Ishikawa (cell line): ENCODE results near the gene GPR39.

Experiments used
- CEBPB ChIP-seq: IDR thresholded peaks from 2 replicates; pipeline ENCODE4 v1.6.1; 2012
- CREB1 ChIP-seq: IDR thresholded peaks from 2 replicates; pipeline ENCODE4 v1.6.1; 2012; ENCODE audit warnings: low read depth
- EGR1 ChIP-seq: IDR thresholded peaks from 2 replicates; pipeline ENCODE4 v1.6.1; 2012
- EP300 ChIP-seq: IDR thresholded peaks from 2 replicates; pipeline ENCODE4 v1.6.1; 2012; ENCODE audit warnings: borderline replicate concordance
- FOXM1 ChIP-seq: IDR thresholded peaks from 2 replicates; pipeline ENCODE4 v1.6.1; 2012; ENCODE audit warnings: low read depth, borderline replicate concordance
- NFIC ChIP-seq: IDR thresholded peaks from 2 replicates; pipeline ENCODE4 v1.6.1; 2012
- RAD21 ChIP-seq: IDR thresholded peaks from 2 replicates; pipeline ENCODE4 v1.6.1; 2012; ENCODE audit warnings: low read depth
- TCF12 ChIP-seq: IDR thresholded peaks from 2 replicates; pipeline ENCODE4 v1.6.1; 2012; ENCODE audit warnings: low read depth
- TEAD4 ChIP-seq: IDR thresholded peaks from 2 replicates; pipeline ENCODE4 v1.6.1; 2012
- USF1 ChIP-seq: IDR thresholded peaks from 2 replicates; pipeline ENCODE4 v1.6.1; 2012
- TF ChIP-seq, protein P1 (sequence below): IDR thresholded peaks from 2 replicates; pipeline ENCODE4 v1.6.1; 2012
- TF ChIP-seq, protein P2 (sequence below): IDR thresholded peaks from 2 replicates; pipeline ENCODE4 v1.6.1; 2012; ENCODE audit warnings: low read depth, mild to moderate bottlenecking

DNA sequence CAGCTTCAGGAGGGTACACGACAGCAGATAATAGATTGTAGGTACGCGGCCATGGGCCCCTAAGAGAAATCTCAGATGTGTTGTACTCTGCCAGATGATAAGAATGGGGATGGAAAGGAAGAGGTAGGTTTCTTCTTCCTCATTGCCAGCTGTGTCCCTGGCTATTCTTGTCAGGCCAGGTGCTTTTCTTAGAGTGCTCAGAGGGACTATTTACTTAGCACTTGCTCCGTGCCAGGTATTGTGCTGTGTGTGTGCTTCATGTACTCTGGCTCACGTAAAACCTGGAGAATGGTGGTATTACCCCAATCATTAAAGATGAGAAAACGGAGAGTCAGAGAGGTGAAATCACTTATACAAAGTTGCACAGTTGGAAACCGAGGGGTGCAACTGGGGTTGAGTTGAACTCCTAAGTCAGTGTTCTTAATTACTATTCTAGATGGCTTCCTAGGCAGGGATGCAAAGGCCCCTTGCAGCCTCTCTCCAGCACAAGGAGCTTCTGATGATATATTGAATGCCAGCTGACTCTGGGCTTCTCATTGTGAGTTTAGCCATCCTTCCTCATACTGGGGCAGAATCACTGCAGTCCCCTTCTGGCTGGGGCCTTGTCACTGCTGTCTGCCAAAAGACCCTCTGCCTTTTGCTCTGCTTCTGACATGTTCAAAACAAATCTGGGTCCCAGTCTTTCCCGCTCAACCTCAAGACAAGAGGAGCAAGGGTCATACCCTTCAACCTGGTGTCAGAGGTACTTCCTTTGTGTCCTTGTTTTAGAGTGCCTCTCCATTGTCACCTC is 192.7 kb downstream of the GPR39 start:
- no peak for TF ChIP-seq CEBPB
- no peak for TF ChIP-seq TEAD4
- no peak for TF ChIP-seq RAD21
- TF ChIP-seq FOXM1, result no peak
- no peak for TF ChIP-seq EGR1
- no peak for TF ChIP-seq NFIC
- no peak for TF ChIP-seq TCF12
- TF ChIP-seq EP300, result no peak
- TF ChIP-seq, protein P1, sequence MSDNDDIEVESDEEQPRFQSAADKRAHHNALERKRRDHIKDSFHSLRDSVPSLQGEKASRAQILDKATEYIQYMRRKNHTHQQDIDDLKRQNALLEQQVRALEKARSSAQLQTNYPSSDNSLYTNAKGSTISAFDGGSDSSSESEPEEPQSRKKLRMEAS, result no peak
- TF ChIP-seq USF1, result no peak
- TF ChIP-seq, protein P2, sequence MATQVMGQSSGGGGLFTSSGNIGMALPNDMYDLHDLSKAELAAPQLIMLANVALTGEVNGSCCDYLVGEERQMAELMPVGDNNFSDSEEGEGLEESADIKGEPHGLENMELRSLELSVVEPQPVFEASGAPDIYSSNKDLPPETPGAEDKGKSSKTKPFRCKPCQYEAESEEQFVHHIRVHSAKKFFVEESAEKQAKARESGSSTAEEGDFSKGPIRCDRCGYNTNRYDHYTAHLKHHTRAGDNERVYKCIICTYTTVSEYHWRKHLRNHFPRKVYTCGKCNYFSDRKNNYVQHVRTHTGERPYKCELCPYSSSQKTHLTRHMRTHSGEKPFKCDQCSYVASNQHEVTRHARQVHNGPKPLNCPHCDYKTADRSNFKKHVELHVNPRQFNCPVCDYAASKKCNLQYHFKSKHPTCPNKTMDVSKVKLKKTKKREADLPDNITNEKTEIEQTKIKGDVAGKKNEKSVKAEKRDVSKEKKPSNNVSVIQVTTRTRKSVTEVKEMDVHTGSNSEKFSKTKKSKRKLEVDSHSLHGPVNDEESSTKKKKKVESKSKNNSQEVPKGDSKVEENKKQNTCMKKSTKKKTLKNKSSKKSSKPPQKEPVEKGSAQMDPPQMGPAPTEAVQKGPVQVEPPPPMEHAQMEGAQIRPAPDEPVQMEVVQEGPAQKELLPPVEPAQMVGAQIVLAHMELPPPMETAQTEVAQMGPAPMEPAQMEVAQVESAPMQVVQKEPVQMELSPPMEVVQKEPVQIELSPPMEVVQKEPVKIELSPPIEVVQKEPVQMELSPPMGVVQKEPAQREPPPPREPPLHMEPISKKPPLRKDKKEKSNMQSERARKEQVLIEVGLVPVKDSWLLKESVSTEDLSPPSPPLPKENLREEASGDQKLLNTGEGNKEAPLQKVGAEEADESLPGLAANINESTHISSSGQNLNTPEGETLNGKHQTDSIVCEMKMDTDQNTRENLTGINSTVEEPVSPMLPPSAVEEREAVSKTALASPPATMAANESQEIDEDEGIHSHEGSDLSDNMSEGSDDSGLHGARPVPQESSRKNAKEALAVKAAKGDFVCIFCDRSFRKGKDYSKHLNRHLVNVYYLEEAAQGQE, result no peak
- no peak for TF ChIP-seq CREB1
